IMR-90 (cell line): ENCODE results near the gene ST3GAL3. TPM values are rescaled to one million over a fixed set of nuclear protein-coding genes. Genes with fewer than 3 reads are reported as not detected.

Experiments
- ATAC-seq: fragments of 200-7000 bp; cut with Tn5 transposase; 2 replicates; pipeline ENCODE4 v1.9.1; 2020; ENCODE audit warnings: low read depth, mild to moderate bottlenecking, moderate library complexity
- BruUV-seq: library from RNA; stranded (reverse); fragments of 400-500 nt; replicated peaks from 2 replicates; lab custom pipeline; 2021; lab: Mats Ljungman, UMichigan
- CTCF ChIA-PET: fragments of 300-600 bp; formaldehyde crosslinking; extraction: SDS; loops from one replicate; lab custom pipeline; 2021; ENCODE audit warnings: antibody characterized with exemption; lab: Yijun Ruan, JAX
- POLR2A ChIA-PET: fragments of 300-600 bp; sonication (Branson Sonifier 250); formaldehyde crosslinking; loops from one replicate; lab custom pipeline; 2022; ENCODE audit warnings: antibody characterized with exemption; ENCODE audit not compliant: unreplicated experiment; lab: Charles Lee
- DNase-seq: peaks from one replicate; pipeline ENCODE4 v3.0.0; 2013
- H2AFZ ChIP-seq: replicated peaks from 2 replicates; pipeline ENCODE3; 2013; ENCODE audit warnings: low read length, mild to moderate bottlenecking; ENCODE audit not compliant: poor library complexity
- H2AK5ac ChIP-seq: 2 replicates; pipeline ENCODE4 v1.6.1; 2013; ENCODE audit warnings: low read depth, low read length, inconsistent platforms
- H2AK9ac ChIP-seq: replicated peaks from 2 replicates; pipeline ENCODE3; 2013; ENCODE audit warnings: mild to moderate bottlenecking, low read depth, low read length, moderate library complexity; ENCODE audit not compliant: poor library complexity
- H2BK120ac ChIP-seq: 2 replicates; pipeline ENCODE4 v1.6.1; 2013; ENCODE audit warnings: low read depth, low read length, inconsistent platforms
- H2BK15ac ChIP-seq: 3 replicates; pipeline ENCODE4 v1.6.1; 2013; ENCODE audit warnings: low read depth, low read length, inconsistent platforms
- H2BK20ac ChIP-seq: 2 replicates; pipeline ENCODE4 v1.6.1; 2013; ENCODE audit warnings: low read depth, mild to moderate bottlenecking, inconsistent platforms, low read length, moderate library complexity
- H2BK5ac ChIP-seq: 2 replicates; pipeline ENCODE4 v1.6.1; 2013; ENCODE audit warnings: mild to moderate bottlenecking, low read depth, low read length, inconsistent platforms; ENCODE audit not compliant: poor library complexity, severe bottlenecking
- H3K14ac ChIP-seq: replicated peaks from 2 replicates; pipeline ENCODE4 v1.6.1; 2013; ENCODE audit warnings: low read depth, low read length, inconsistent platforms
- H3K18ac ChIP-seq: 2 replicates; pipeline ENCODE4 v1.6.1; 2013; ENCODE audit warnings: low read depth, low read length, control low read depth
- H3K23ac ChIP-seq: 2 replicates; pipeline ENCODE4 v1.6.1; 2013; ENCODE audit warnings: low read depth, low read length, inconsistent platforms
- H3K27ac ChIP-seq: 2 replicates; pipeline ENCODE4 v1.5.1; 2013; ENCODE audit warnings: mild to moderate bottlenecking, control low read depth, low read length; ENCODE audit not compliant: insufficient read depth
- H3K27me3 ChIP-seq: 2 replicates; pipeline ENCODE4 v1.6.1; 2013; ENCODE audit warnings: low read length; ENCODE audit not compliant: control insufficient read depth, insufficient read depth
- H3K36me3 ChIP-seq: 2 replicates; pipeline ENCODE4 v1.6.1; 2013; ENCODE audit warnings: low read length, mixed read lengths; ENCODE audit not compliant: control insufficient read depth, insufficient read depth
- H3K4ac ChIP-seq: 2 replicates; pipeline ENCODE4 v1.6.1; 2013; ENCODE audit warnings: low read depth, low read length, inconsistent platforms
- H3K4me1 ChIP-seq: 2 replicates; pipeline ENCODE4 v1.6.1; 2013; ENCODE audit warnings: low read length, mixed read lengths; ENCODE audit not compliant: control insufficient read depth, insufficient read depth
- H3K4me2 ChIP-seq: 2 replicates; pipeline ENCODE4 v1.6.1; 2013; ENCODE audit warnings: low read depth, mild to moderate bottlenecking, control low read depth, low read length, moderate library complexity
- H3K4me3 ChIP-seq: 2 replicates; pipeline ENCODE4 v1.5.1; 2013; ENCODE audit warnings: low read depth, mild to moderate bottlenecking, control low read depth, low read length, moderate library complexity; ENCODE audit not compliant: insufficient read depth
- H3K56ac ChIP-seq: 2 replicates; pipeline ENCODE4 v1.6.1; 2013; ENCODE audit warnings: low read length, inconsistent platforms; ENCODE audit not compliant: insufficient read depth; ENCODE audit errors: extremely low read depth
- H3K79me1 ChIP-seq, 2 experiments: 2 replicates each; pipeline ENCODE4 v1.6.1; 2013; ENCODE audit warnings: low read length in 2 of 2, inconsistent platforms in 1 of 2, low read depth in 1 of 2
- H3K9ac ChIP-seq: 2 replicates; pipeline ENCODE4 v1.6.1; 2013; ENCODE audit warnings: low read depth, low read length, control low read depth
- H3K9me1 ChIP-seq: 2 replicates; pipeline ENCODE4 v1.6.1; 2013; ENCODE audit warnings: low read length, inconsistent platforms; ENCODE audit not compliant: insufficient read depth
- H3K9me3 ChIP-seq: 2 replicates; pipeline ENCODE4 v1.6.1; 2013; ENCODE audit warnings: low read length; ENCODE audit not compliant: control insufficient read depth, insufficient read depth
- H4K20me1 ChIP-seq: 2 replicates; pipeline ENCODE4 v1.6.1; 2013; ENCODE audit warnings: low read length, inconsistent platforms; ENCODE audit not compliant: insufficient read depth
- H4K5ac ChIP-seq: 2 replicates; pipeline ENCODE4 v1.6.1; 2013; ENCODE audit warnings: mild to moderate bottlenecking, low read depth, low read length, control low read depth
- H4K8ac ChIP-seq, 2 experiments: 2 replicates each; pipeline ENCODE4 v1.6.1; 2013; ENCODE audit warnings: low read depth in 2 of 2, low read length in 2 of 2, control low read depth in 1 of 2, inconsistent platforms in 1 of 2
- H4K91ac ChIP-seq: 2 replicates; pipeline ENCODE4 v1.6.1; 2013; ENCODE audit warnings: low read depth, low read length, inconsistent platforms; ENCODE audit not compliant: insufficient read depth
- CHD1 ChIP-seq: IDR thresholded peaks from 2 replicates; pipeline ENCODE4 v1.6.1; 2012; ENCODE audit warnings: low read depth, low read length, improper control_type of control experiment
- ELK1 ChIP-seq: fragments of 150-350 bp; IDR thresholded peaks from 2 replicates; pipeline ENCODE4 v1.6.1; 2016; ENCODE audit warnings: low read depth, mild to moderate bottlenecking, low read length, moderate library complexity, borderline replicate concordance
- SMC3 ChIP-seq: fragments of 150-350 bp; IDR thresholded peaks from 2 replicates; pipeline ENCODE4 v1.6.1; 2016; ENCODE audit warnings: low read depth, mild to moderate bottlenecking, antibody characterized with exemption, low read length, moderate library complexity
- WGBS, 2 experiments: methylation state at CpG; one replicate each; pipeline versions ENCODE4 v1.1.5 to v1.1.7; 2013; ENCODE audit warnings: missing lambda C conversion rate in 2 of 2; ENCODE audit not compliant: insufficient read length in 1 of 2; ENCODE audit errors: extremely low coverage in 2 of 2; 5-methylcytosine and 5-hydroxymethylcytosine counted together
- dilution Hi-C: fragments of 300-500 bp; cut with HindIII; formaldehyde crosslinking; loops from one replicate; pipeline ENCODE4 v1.14.3; 2018; ENCODE audit warnings: low sequenced_read_pairs; ENCODE audit not compliant: unreplicated experiment
- in situ Hi-C: fragments of 300-500 bp; cut with MboI; formaldehyde crosslinking; loops from 3 replicates; pipeline ENCODE4 v1.14.3; 2019; ENCODE audit warnings: low sequenced_read_pairs, inconsistent platforms, mixed read lengths
- intact Hi-C: fragments of 100-400 bp; cut with micrococcal nuclease; formaldehyde crosslinking; loops from 2 replicates; pipeline ENCODE4 v1.10.0; 2022
- polyA plus RNA-seq, 3 experiments: library from polyadenylated mRNA; depleted of rRNA; stranded (reverse); fragments of >200 nt; gene quantifications; 2 replicates each; pipeline ENCODE4 v1.2.3, GENCODE V29; 2012; ENCODE audit warnings: low replicate concordance in 1 of 3
- total RNA-seq: library from RNA; depleted of rRNA; stranded (reverse); fragments of >200 nt; gene quantifications from 2 replicates; pipeline ENCODE4 v1.2.3, GENCODE V29; 2012
- TF ChIP-seq, protein P1 (sequence below): conservative IDR thresholded peaks from 2 replicates; pipeline ENCODE4 v1.5.1; 2012; ENCODE audit warnings: mild to moderate bottlenecking, low read depth, low read length, improper control_type of control experiment

ST3GAL3 gene
- total and polyA plus RNA-seq, 2 of the 4 experiments (the other 2 are of a cell fraction) = 12.0 to 14.8 TPM

- H3K4me2 ChIP-seq = no peak overlapping the region
- no peak overlapping the region for H2BK15ac ChIP-seq
- H4K91ac ChIP-seq = no peak overlapping the region
- no peak overlapping the region for H3K56ac ChIP-seq
- no peak overlapping the region for H3K4me3 ChIP-seq
- H3K27me3 ChIP-seq = no peaks in the 10 kb centered on the region
- peaks cover 18% of the 10 kb centered on the region; the same call in 1 of the 2 replicates for H4K20me1 ChIP-seq
- H3K4me1 ChIP-seq = no peaks in the 10 kb centered on the region
- H4K8ac ChIP-seq = no peak overlapping the region
- ChIA-PET POLR2A (no interaction called here), CTCF (no interaction called here)
- no peak overlapping the region for H3K9ac ChIP-seq
- BruUV-seq = no TSS peak
- H4K5ac ChIP-seq = no peak overlapping the region
- in situ Hi-C loops = loop anchor here (25.0 kb wide), 1 partner anchor 421 kb away; the partner anchor contains the start of gene PTPRF
- no CpG with 5 or more reads among the region's 9 CpGs for WGBS, 2 experiments
- H2BK120ac ChIP-seq = no peak overlapping the region
- H3K14ac ChIP-seq = no peak overlapping the region
- no peak for TF ChIP-seq CHD1
- TF ChIP-seq SMC3 = no peak
- TF ChIP-seq, protein P1, sequence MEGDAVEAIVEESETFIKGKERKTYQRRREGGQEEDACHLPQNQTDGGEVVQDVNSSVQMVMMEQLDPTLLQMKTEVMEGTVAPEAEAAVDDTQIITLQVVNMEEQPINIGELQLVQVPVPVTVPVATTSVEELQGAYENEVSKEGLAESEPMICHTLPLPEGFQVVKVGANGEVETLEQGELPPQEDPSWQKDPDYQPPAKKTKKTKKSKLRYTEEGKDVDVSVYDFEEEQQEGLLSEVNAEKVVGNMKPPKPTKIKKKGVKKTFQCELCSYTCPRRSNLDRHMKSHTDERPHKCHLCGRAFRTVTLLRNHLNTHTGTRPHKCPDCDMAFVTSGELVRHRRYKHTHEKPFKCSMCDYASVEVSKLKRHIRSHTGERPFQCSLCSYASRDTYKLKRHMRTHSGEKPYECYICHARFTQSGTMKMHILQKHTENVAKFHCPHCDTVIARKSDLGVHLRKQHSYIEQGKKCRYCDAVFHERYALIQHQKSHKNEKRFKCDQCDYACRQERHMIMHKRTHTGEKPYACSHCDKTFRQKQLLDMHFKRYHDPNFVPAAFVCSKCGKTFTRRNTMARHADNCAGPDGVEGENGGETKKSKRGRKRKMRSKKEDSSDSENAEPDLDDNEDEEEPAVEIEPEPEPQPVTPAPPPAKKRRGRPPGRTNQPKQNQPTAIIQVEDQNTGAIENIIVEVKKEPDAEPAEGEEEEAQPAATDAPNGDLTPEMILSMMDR = no peak
- no peak for TF ChIP-seq ELK1
- no peak overlapping the region for H2AK9ac ChIP-seq
- no peak overlapping the region for H2AK5ac ChIP-seq
- peaks cover 0 to 11% of the 10 kb centered on the region in 2 experiments; a peak in 2 of 4 replicates for H3K79me1 ChIP-seq
- no peaks in the 10 kb centered on the region for H3K9me3 ChIP-seq
- H2AFZ ChIP-seq = no peak overlapping the region
- no peak overlapping the region for H3K23ac ChIP-seq
- peaks cover 41% of the 10 kb centered on the region for H3K36me3 ChIP-seq
- ATAC-seq (no peak), DNase-seq (no peak)
- no peak overlapping the region for H3K18ac ChIP-seq
- H3K4ac ChIP-seq = no peak overlapping the region
- dilution Hi-C loops = no loop called here
- H2BK20ac ChIP-seq = no peak overlapping the region
- H2BK5ac ChIP-seq = no peak overlapping the region
- intact Hi-C loops = no loop called here
- H3K9me1 ChIP-seq = peaks cover 19% of the 10 kb centered on the region
- H3K27ac ChIP-seq = no peak overlapping the region
Measured at GRCh38 chr1:43958351-43959255, 251.3 kb downstream of the ST3GAL3 start.
